Pancreas (tissue), 10 donors: ENCODE results near the gene ABCD4. TPM values are rescaled to one million over a fixed set of nuclear protein-coding genes. Genes with fewer than 3 reads are reported as not detected.

Experiments used
- ATAC-seq, 4 donors: fragments of 200-7000 bp; cut with Tn5 transposase; one replicate each; pipeline versions ENCODE4 v1.8.0 to v1.9.1; 2020; ENCODE audit warnings: mild to moderate bottlenecking in 4 of 4, moderate library complexity in 4 of 4
- DNase-seq, 6 donors: peaks; one replicate each; pipeline ENCODE4 v3.0.0-alpha.2; 2020
- FAIRE-seq: peaks from 2 replicates; lab custom pipeline; 2012; peaks lifted over from hg19 to GRCh38; lab: Jason Lieb, UNC
- H3K27ac ChIP-seq, 4 donors: fragments of 200-600 bp; sonication (generic); 1 replicate in 3 of 4; 2 replicates in 1 of 4; pipeline versions ENCODE4 v1.5.0 to v1.8.0; 2020
- H3K27me3 ChIP-seq, 4 donors: fragments of 200-600 bp; one replicate each; pipeline ENCODE4 v1.8.0; 2021
- H3K36me3 ChIP-seq, 3 donors: fragments of 200-600 bp; sonication (generic) in 1 of 3; one replicate each; pipeline versions ENCODE4 v1.5.0 to v1.8.0; 2020 to 2021
- H3K4me1 ChIP-seq, 3 donors: fragments of 200-600 bp; one replicate each; pipeline ENCODE4 v1.8.0; 2021
- H3K4me3 ChIP-seq, 4 donors: fragments of 200-600 bp; sonication (generic) in 2 of 4; one replicate each; pipeline versions ENCODE4 v1.5.0 to v1.8.0; 2020 to 2021
- H3K9me3 ChIP-seq, 4 donors: fragments of 200-600 bp; one replicate each; pipeline ENCODE4 v1.8.0; 2021
- CTCF ChIP-seq, 4 donors: fragments of 200-600 bp; sonication (generic) in 3 of 4; IDR thresholded peaks; one replicate each; pipeline versions ENCODE4 v1.5.0 to v1.8.0; 2021; ENCODE audit warnings: antibody characterized with exemption in 4 of 4
- WGBS, 2 donors: extraction: QIAGEN DNeasy Blood & Tissue Kit; methylation state at CpG; one replicate each; pipeline ENCODE4 v1.1.7; 2013; 5-methylcytosine and 5-hydroxymethylcytosine counted together
- intact Hi-C, 3 donors: fragments of 100-400 bp; cut with DNase I; formaldehyde crosslinking; loops; one replicate each; pipeline versions ENCODE4 v1.11.1 to v1.14.2; 2022
- polyA plus RNA-seq, 2 donors: library from polyadenylated mRNA; stranded (reverse); fragments of 200-250 nt; gene quantifications; one replicate each; pipeline ENCODE4 v1.2.3, GENCODE V29; 2013
- total RNA-seq, 6 donors: library from RNA; stranded (reverse); fragmentation: NEBNext Ultra II Directional in 4 of 6; extraction: Animal tissue kit (Norgen Biotek cat#: 25700) in 4 of 6; gene quantifications; one replicate each; pipeline versions ENCODE4 v1.2.1 to v1.2.4, GENCODE V29; 2021 to 2023
- donor health status: healthy with polysubstance abuse.
- donor health status: DM: no; HTN: no; CAD: no; lungs with moderate emphysema.
- donor health status: DM: no; HTN: no; CAD: no.
- donor health status: control.
- donor health status: control.
- donor health status: Bipolar disorder and iron deficiency.
- donor health status: DM: yes; HTN: yes; CAD: no.
- donor health status: DM: no; HTN: no; CAD: no.
- donor health status: DM: no; HTN: no; CAD: no.
- donor health status: DM: yes; HTN: yes; CAD: no.

ABCD4 gene
- total and polyA plus RNA-seq, 8 donors = 15.5 to 68.1 (median 20.1) TPM

- Histone ChIP-seq H3K27ac (no peak overlapping the region), H3K9me3 (no peaks in the 10 kb centered on the region), H3K4me1 (peaks cover 10 to 16% (median 15%) of the 10 kb centered on the region in 3 donors), H3K36me3 (no peaks in the 10 kb centered on the region), H3K27me3 (peaks cover 0 to 45% (median 10%) of the 10 kb centered on the region in 4 donors), H3K4me3 (no peak overlapping the region)
- ATAC-seq (no peak), DNase-seq (no peak), FAIRE-seq (no peak)
- TF ChIP-seq CTCF (IDR thresholded peaks at IDR 0.05) = no peak
- 17 to 20% methylated on average over 28 of the region's 28 CpGs for WGBS, 2 donors
- intact Hi-C loops = no loop called here
Observed at GRCh38 chr14:74242021-74242779, 60.5 kb downstream of the ABCD4 start.

GRCh38 chr14:74241652-74242017 is 61.1 kb downstream of the ABCD4 start:
- peaks cover 0 to 45% (median 10%) of the 10 kb centered on the region in 4 donors for H3K27me3 ChIP-seq
- FAIRE-seq = no peak
- no peak for TF ChIP-seq CTCF (IDR thresholded peaks at IDR 0.05)

GRCh38 chr14:74240794-74241651 is 61.7 kb downstream of the ABCD4 start:
- intact Hi-C loops = no loop called here
- peaks cover 0 to 45% (median 10%) of the 10 kb centered on the region in 4 donors for H3K27me3 ChIP-seq
- ATAC-seq (peak; percentile 35 to 64 (median 52)), FAIRE-seq (no peak), DNase-seq (no peak)
- WGBS, 2 donors = 3 to 4% methylated on average over 78 to 80 of the region's 80 CpGs
- H3K9me3 ChIP-seq = no peaks in the 10 kb centered on the region
- H3K4me3 ChIP-seq = peak overlapping the region in 3 of 4 donors; percentile 12 to 33 (median 28)
- H3K4me1 ChIP-seq = peaks cover 10 to 16% (median 15%) of the 10 kb centered on the region in 3 donors
- no peaks in the 10 kb centered on the region for H3K36me3 ChIP-seq
- TF ChIP-seq CTCF (IDR thresholded peaks at IDR 0.05) = no peak
- H3K27ac ChIP-seq = no peak overlapping the region

More at GRCh38 chr14:74241652-74242017, 61.1 kb downstream of the ABCD4 start:
- WGBS, 2 donors = 10 to 11% methylated on average over 14 of the region's 14 CpGs
- H3K4me3 ChIP-seq = peak overlapping the region in 1 of 4 donors; percentile 33
- H3K9me3 ChIP-seq = no peaks in the 10 kb centered on the region
- H3K27ac ChIP-seq = no peak overlapping the region
- no peaks in the 10 kb centered on the region for H3K36me3 ChIP-seq
- H3K4me1 ChIP-seq = peaks cover 10 to 16% (median 15%) of the 10 kb centered on the region in 3 donors
- DNase-seq (no peak), ATAC-seq (no peak)
- intact Hi-C loops = no loop called here

- no peaks in the 10 kb centered on the region for H3K9me3 ChIP-seq
- no peaks in the 10 kb centered on the region for H3K36me3 ChIP-seq
- H3K27me3 ChIP-seq = peaks cover 0 to 45% (median 10%) of the 10 kb centered on the region in 4 donors
- WGBS, 2 donors = 5% methylated on average over 83 to 94 of the region's 94 CpGs
- H3K4me1 ChIP-seq = peaks cover 10 to 16% (median 15%) of the 10 kb centered on the region in 3 donors
- TF ChIP-seq CTCF (IDR thresholded peaks at IDR 0.05) = no peak
- peak overlapping the region in 3 of 4 donors; percentile 12 to 33 (median 28) for H3K4me3 ChIP-seq
- no peak for DNase-seq
- no peak for FAIRE-seq
- H3K27ac ChIP-seq = no peak overlapping the region
- intact Hi-C loops = no loop called here
- peak; percentile 27 to 54 (median 40) for ATAC-seq
Observed at GRCh38 chr14:74239848-74240793, 62.6 kb downstream of the ABCD4 start.
